C4-2B (cell line): ENCODE data around the gene MIGA2.

Source experiments
- H3K27ac ChIP-seq: fragments of 450-650 bp; 2 replicates; pipeline ENCODE4 v1.5.1; 2017
- ZFX ChIP-seq: fragments of 450-650 bp; IDR thresholded peaks from 2 replicates; pipeline ENCODE4 v1.6.1; 2017
- TF ChIP-seq, protein P1 (sequence below): fragments of 450-650 bp; conservative IDR thresholded peaks from 2 replicates; pipeline ENCODE4 v1.5.1; 2017; ENCODE audit warnings: mild to moderate bottlenecking

The MIGA2 gene

GRCh38 chr9:129058965-129059795 lies 22.8 kb downstream of the MIGA2 start:
- H3K27ac ChIP-seq = no peak overlapping the region

GRCh38 chr9:129059796-129060785 lies 23.7 kb downstream of the MIGA2 start:
- no peak for TF ChIP-seq ZFX
- TF ChIP-seq, protein P1, sequence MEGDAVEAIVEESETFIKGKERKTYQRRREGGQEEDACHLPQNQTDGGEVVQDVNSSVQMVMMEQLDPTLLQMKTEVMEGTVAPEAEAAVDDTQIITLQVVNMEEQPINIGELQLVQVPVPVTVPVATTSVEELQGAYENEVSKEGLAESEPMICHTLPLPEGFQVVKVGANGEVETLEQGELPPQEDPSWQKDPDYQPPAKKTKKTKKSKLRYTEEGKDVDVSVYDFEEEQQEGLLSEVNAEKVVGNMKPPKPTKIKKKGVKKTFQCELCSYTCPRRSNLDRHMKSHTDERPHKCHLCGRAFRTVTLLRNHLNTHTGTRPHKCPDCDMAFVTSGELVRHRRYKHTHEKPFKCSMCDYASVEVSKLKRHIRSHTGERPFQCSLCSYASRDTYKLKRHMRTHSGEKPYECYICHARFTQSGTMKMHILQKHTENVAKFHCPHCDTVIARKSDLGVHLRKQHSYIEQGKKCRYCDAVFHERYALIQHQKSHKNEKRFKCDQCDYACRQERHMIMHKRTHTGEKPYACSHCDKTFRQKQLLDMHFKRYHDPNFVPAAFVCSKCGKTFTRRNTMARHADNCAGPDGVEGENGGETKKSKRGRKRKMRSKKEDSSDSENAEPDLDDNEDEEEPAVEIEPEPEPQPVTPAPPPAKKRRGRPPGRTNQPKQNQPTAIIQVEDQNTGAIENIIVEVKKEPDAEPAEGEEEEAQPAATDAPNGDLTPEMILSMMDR = no peak
- no peak overlapping the region for H3K27ac ChIP-seq

More at GRCh38 chr9:129058965-129059795, 22.8 kb downstream of the MIGA2 start:
- no peak for TF ChIP-seq ZFX
- TF ChIP-seq, protein P1 = no peak

DNA sequence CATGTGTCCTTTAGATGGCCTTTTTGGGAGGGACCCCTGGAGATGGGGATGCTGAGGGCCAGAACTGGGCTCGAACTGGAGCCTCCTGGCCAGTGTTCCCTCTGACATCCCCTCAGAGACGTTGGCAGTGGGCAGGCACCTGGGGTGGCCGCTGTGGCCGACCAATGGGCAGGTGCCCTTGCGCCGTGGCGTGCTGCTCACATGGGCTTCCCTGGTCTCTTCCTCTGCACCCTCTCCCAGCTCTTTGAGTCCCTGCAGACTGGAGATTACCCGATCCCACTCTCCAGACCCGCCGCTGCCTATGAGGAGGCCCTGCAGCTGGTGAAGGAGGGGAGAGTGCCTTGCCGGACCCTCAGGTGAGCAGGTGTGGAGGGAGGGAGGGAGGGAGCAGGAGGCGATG lies 24.6 kb downstream of the MIGA2 start:
- TF ChIP-seq, protein P1 = no peak
- no peak for TF ChIP-seq ZFX
- H3K27ac ChIP-seq = no peak overlapping the region

DNA sequence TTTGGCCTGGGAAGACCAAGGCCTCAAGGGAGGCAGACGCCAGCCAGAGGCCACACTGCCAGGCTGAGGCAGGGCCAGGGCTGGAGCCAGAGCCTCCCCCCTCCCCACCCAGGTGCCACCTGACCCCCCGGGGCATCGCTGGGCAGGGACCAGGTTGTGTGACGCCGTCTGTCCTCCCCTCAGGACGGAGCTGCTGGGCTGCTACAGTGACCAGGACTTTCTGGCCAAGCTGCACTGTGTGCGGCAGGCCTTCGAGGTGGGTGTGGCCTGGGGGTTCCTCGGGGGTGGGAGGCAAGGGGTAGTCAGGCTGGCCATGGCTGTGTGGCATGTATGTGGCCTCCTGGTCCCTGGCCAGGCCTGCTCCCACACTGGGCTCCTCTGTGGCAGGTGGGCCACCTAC lies 26.6 kb downstream of the MIGA2 start:
- TF ChIP-seq, protein P1 = no peak
- no peak for TF ChIP-seq ZFX
- no peak overlapping the region for H3K27ac ChIP-seq

DNA sequence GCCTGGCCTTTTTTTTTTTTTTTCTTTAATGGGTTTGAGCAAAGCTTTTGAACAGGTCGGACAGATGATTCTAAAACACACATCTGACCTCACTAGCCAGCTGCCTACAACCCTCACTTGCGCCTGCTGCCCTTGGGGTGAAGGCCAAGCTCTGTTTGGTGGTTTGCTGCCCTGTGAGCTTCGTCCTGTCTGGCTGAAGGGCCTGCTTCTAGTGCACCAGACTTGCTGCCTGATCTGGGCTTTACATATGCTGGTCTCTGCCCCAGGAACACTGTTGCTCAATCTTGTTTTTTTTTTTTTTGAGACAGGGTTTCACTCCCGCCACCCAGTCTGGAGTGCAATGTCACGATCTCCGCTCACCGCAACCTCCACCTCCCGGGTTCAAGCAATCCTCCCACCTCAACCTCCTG lies 28.1 kb downstream of the MIGA2 start:
- TF ChIP-seq, protein P1 = no peak
- no peak for TF ChIP-seq ZFX

DNA sequence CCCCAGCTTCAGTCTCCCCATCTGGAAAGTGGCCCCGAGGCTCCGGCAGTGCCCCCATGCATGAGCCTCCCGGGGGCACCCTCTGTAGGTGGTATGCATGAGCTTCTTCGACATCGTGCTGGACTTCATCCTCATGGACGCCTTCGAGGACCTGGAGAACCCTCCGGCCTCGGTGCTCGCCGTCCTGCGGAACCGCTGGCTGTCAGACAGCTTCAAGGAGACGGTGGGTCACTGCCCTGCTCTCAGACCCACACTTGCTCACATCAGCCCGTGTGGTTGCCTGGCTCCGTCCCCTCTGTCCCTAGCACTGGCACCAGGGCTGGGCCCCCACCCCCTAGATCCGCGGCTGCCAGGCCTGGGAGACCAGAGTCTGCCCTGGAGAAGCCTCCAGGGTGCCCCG lies 31.7 kb downstream of the MIGA2 start:
- H3K27ac ChIP-seq = no peak overlapping the region
- TF ChIP-seq, protein P1 = no peak
- TF ChIP-seq ZFX = no peak

More for the DNA sequence above, 28.1 kb downstream of the MIGA2 start:
- H3K27ac ChIP-seq = no peak overlapping the region
